CD8-positive, alpha-beta memory T cell (primary cell): Measurements from ENCODE around the gene CAPZB. TPM values are rescaled to one million over a fixed set of nuclear protein-coding genes. Genes with fewer than 3 reads are reported as not detected.
A peak's percentile ranks its signal among the peaks of the same experiment; 100 is the strongest.

ENCODE experiments used
- CTCF ChIA-PET: fragments of 350-600 bp; sonication (Branson Sonifier 250); formaldehyde crosslinking; loops from one replicate; lab custom pipeline; 2021; ENCODE audit warnings: antibody characterized with exemption; lab: Charles Lee
- POLR2A ChIA-PET: fragments of 350-600 bp; sonication (Branson Sonifier 250); formaldehyde crosslinking; loops from one replicate; lab custom pipeline; 2021; ENCODE audit warnings: antibody characterized with exemption; lab: Charles Lee
- DNase-seq, 5 donors: peaks; one replicate each; pipeline versions ENCODE4 v3.0.0 to v3.0.0-alpha.2; 2020 to 2022; ENCODE audit warnings: mixed read lengths in 1 of 5
- H3K27ac ChIP-seq: one replicate; pipeline ENCODE4 v1.7.0; 2013; ENCODE audit warnings: low read depth, mild to moderate bottlenecking, low read length, moderate library complexity
- H3K27me3 ChIP-seq: 2 replicates; pipeline ENCODE4 v1.7.0; 2013; ENCODE audit warnings: low read length, mild to moderate bottlenecking; ENCODE audit not compliant: insufficient read depth, poor library complexity, severe bottlenecking
- H3K36me3 ChIP-seq: 2 replicates; pipeline ENCODE4 v1.7.0; 2013; ENCODE audit warnings: mild to moderate bottlenecking, low read length, moderate library complexity; ENCODE audit not compliant: insufficient read depth
- H3K4me1 ChIP-seq: 2 replicates; pipeline ENCODE4 v1.7.0; 2013; ENCODE audit warnings: mild to moderate bottlenecking, low read length, moderate library complexity; ENCODE audit not compliant: insufficient read depth
- H3K4me3 ChIP-seq: 2 replicates; pipeline ENCODE4 v1.7.0; 2013; ENCODE audit warnings: mild to moderate bottlenecking, low read length
- H3K9me3 ChIP-seq: 2 replicates; pipeline ENCODE4 v1.7.0; 2013; ENCODE audit warnings: mild to moderate bottlenecking, low read length
- H3K27ac Mint-ChIP-seq, 8 donors: one replicate each; pipeline ENCODE4 v1.8.0; 2020 to 2021; ENCODE audit warnings: mixed read lengths in 8 of 8, mild to moderate bottlenecking in 6 of 8, inconsistent platforms in 3 of 8, moderate library complexity in 3 of 8
- H3K27me3 Mint-ChIP-seq, 2 donors: one replicate each; pipeline ENCODE4 v1.8.0; 2020 to 2021; ENCODE audit warnings: mixed read lengths in 2 of 2, mild to moderate bottlenecking in 1 of 2, moderate library complexity in 1 of 2
- H3K36me3 Mint-ChIP-seq, 3 donors: one replicate each; pipeline ENCODE4 v1.8.0; 2020 to 2021; ENCODE audit warnings: mixed read lengths in 3 of 3, inconsistent platforms in 1 of 3, mild to moderate bottlenecking in 1 of 3
- H3K4me1 Mint-ChIP-seq, 3 donors: one replicate each; pipeline ENCODE4 v1.8.0; 2020 to 2021; ENCODE audit warnings: mixed read lengths in 3 of 3, inconsistent platforms in 1 of 3, mild to moderate bottlenecking in 1 of 3
- H3K4me3 Mint-ChIP-seq, 7 donors: one replicate each; pipeline ENCODE4 v1.8.0; 2020 to 2021; ENCODE audit warnings: mixed read lengths in 7 of 7, mild to moderate bottlenecking in 6 of 7, moderate library complexity in 4 of 7, inconsistent platforms in 2 of 7
- H3K9me3 Mint-ChIP-seq, 5 donors: one replicate each; pipeline ENCODE4 v1.8.0; 2020 to 2022; ENCODE audit warnings: mixed read lengths in 5 of 5, mild to moderate bottlenecking in 3 of 5, moderate library complexity in 2 of 5, inconsistent platforms in 1 of 5
- polyA plus RNA-seq: library from polyadenylated mRNA; unstranded; fragments of 300-500 nt; fragmentation: Illumina TruSeq; gene quantifications from one replicate; pipeline ENCODE4 v1.2.3, GENCODE V29; 2021
- total RNA-seq, 2 experiments: library from RNA; stranded (reverse); gene quantifications; one replicate each; pipeline ENCODE4 v1.2.3, GENCODE V29; 2021

Gene CAPZB
- total and polyA plus RNA-seq, 3 experiments from 2014 or later = 284 to 540 (median 289) TPM

DNA sequence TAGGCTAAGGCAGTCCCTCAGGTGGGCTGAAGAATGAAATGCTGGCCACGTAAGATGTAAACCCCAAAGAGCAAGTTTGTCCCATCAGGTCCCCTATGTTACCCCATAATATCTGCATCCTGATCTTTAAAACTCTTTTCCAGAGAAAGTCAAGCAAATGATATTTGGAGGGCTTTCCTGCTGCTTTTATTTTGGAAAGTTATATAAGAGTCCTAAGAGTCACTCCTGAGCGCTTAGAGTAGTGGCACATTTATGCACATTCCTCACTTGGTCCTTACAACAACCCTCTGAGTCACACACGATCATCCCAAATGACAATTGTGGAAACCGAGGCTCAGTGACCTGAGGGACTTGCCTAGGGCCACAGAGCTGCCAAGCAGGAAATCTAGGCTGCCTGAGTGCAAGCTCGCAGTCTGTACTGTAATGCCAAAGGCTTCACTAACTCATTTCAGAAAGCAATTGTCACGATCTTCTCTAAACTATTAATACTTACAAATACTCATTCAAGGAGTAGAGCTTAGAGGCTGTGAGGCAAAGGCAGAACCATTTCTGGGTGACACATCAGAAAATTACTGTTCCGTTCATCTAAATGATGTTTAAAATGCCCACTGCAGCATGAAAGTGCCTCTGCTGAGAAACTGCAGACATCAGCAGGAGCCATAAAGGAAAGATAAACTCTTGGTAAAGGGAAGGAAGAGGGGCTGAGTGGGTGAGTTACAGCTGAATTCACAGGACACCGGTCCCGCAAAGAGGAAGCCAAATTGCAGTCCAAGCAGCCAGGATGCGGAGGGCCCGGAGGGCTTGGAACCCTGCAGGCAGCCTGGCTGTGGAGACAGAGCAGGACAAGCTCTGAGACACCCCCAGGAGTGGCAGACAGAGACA lies 30.8 kb downstream of the CAPZB start:
- Histone ChIP-seq H3K9me3 (no peaks in the 10 kb centered on the region), H3K27me3 (no peaks in the 10 kb centered on the region), H3K36me3 (no peaks in the 10 kb centered on the region), H3K4me1 (peaks cover 91% of the 10 kb centered on the region), H3K4me3 (no peak overlapping the region), H3K27ac (no peak overlapping the region)
- Mint-ChIP-seq H3K4me3 (peak overlapping the region in 6 of 7 donors; percentile 13 to 67 (median 38)), H3K27ac (peak overlapping the region; percentile 73 to 95 (median 88)), H3K9me3 (no peaks in the 10 kb centered on the region), H3K27me3 (no peaks in the 10 kb centered on the region), H3K4me1 (peaks cover 83 to 98% (median 94%) of the 10 kb centered on the region in 3 donors), H3K36me3 (peaks cover 0 to 17% (median 0%) of the 10 kb centered on the region in 3 donors)
- POLR2A ChIA-PET = interaction anchor here (1.1 kb wide), 1 partner anchor 24 kb away, joined by 3 read pairs; no protein-coding TSS in a partner anchor
- CTCF ChIA-PET = interaction anchor here (1.0 to 1.3 kb wide), 2 partner anchors 16 to 128 kb away, joined by 3 to 4 read pairs; no protein-coding TSS in a partner anchor
- no peak for DNase-seq

DNA sequence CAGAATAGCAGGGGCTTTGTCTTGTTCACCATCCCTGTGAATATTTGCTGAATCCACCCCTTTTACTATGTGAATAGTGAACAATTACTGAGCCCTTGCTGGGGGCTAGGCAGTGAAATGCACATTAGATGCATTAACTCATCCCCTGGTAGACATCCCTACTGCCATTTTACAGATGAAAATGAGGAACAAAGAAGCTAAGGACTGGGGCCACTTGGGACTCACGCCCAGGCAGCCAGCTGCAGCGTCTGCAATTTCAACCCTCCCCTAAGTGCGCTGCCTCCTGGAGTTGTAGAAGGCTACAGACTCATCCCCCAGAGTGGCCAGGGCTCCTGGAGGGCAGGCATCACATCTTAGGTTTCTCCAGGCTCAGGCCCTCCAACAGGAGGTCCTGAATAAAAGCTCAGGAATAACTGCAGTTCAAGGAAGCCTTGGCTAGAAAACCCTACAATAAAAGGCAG lies 31.6 kb downstream of the CAPZB start:
- H3K4me3 Mint-ChIP-seq = peak overlapping the region in 4 of 7 donors; percentile 1 to 78 (median 40)
- Histone ChIP-seq H3K4me3 (no peak overlapping the region), H3K27me3 (no peaks in the 10 kb centered on the region), H3K27ac (no peak overlapping the region), H3K36me3 (no peaks in the 10 kb centered on the region), H3K4me1 (peaks cover 91% of the 10 kb centered on the region), H3K9me3 (no peaks in the 10 kb centered on the region)
- CTCF ChIA-PET = interaction anchor here (1.0 to 1.3 kb wide), 2 partner anchors 15 to 128 kb away, joined by 3 to 4 read pairs; no protein-coding TSS in a partner anchor
- H3K4me1 Mint-ChIP-seq = peaks cover 83 to 98% (median 94%) of the 10 kb centered on the region in 3 donors
- peak overlapping the region; percentile 73 to 95 (median 88) for H3K27ac Mint-ChIP-seq
- H3K36me3 Mint-ChIP-seq = peaks cover 0 to 24% (median under 1%) of the 10 kb centered on the region in 3 donors
- no peaks in the 10 kb centered on the region for H3K27me3 Mint-ChIP-seq
- DNase-seq = no peak
- no peaks in the 10 kb centered on the region for H3K9me3 Mint-ChIP-seq
- POLR2A ChIA-PET = no interaction called here

DNA sequence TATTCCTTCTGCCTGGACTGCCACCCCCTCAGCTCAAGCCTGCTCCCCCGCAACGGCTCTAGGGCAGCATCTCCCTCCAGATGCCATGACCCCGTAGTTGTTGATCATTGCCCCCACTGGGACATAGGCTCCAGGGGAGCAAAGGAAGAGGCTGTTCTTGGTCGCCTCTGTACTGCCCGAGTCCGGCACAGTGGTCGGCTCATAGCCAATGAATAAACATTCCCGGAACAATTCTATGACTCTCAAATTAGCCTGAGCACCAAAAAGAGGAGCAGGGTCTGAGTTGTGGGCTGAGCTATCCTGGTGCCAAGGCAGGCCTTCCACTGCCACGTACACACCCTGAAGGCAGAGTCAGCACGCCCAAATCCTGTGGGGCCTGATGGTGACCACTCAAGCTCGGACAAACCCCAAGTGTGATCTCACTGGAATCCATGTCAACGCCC lies 33.1 kb downstream of the CAPZB start:
- Mint-ChIP-seq H3K27ac (peak overlapping the region in 7 of 8 donors; percentile 27 to 90 (median 50)), H3K36me3 (peaks cover 0 to 34% (median 5%) of the 10 kb centered on the region in 3 donors), H3K4me3 (peak overlapping the region in 5 of 7 donors; percentile 8 to 81 (median 53)), H3K27me3 (no peaks in the 10 kb centered on the region), H3K4me1 (peaks cover 84 to 99% (median 95%) of the 10 kb centered on the region in 3 donors), H3K9me3 (no peaks in the 10 kb centered on the region)
- ChIA-PET POLR2A (no interaction called here), CTCF (interaction anchor here (1.0 to 1.4 kb wide), 3 partner anchors 9 to 36 kb away, joined by 3 to 5 read pairs (median 3); no protein-coding TSS in a partner anchor)
- no peaks in the 10 kb centered on the region for H3K27me3 ChIP-seq
- no peaks in the 10 kb centered on the region for H3K9me3 ChIP-seq
- no peak overlapping the region for H3K4me3 ChIP-seq
- H3K36me3 ChIP-seq = no peaks in the 10 kb centered on the region
- DNase-seq = no peak
- H3K4me1 ChIP-seq = peaks cover 90% of the 10 kb centered on the region
- H3K27ac ChIP-seq = no peak overlapping the region

DNA sequence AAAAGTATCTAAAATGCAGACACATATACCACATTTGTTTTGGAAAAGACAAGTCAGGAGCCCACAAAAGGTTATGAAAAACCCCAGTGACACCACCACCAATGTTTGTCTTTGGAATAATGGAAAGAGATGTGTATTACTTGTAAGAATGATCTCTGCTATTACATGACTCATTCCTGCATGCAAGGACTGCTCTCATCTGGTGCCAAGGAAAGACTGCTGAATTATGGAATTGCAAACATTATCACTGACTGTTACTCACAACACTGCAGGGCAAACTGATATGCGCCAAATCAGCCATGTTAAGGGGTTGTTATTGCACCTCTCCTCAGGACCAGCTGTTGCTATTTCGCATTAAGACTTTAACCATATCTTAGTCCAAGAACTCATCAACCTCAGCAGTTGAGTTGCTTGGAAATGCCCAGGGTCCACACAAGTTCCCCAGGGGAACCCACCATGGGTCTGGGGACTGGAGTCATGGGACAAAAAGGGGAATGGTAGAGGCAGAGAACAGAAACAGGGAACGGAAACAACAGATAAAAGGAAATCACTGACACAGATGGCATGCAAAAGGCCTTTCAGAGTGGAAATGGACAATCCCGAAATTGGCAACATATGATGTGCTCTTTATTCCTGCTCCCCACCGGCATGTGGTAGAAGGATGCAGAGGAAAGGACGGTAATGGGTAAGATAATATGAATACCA lies 34.4 kb downstream of the CAPZB start:
- H3K27ac ChIP-seq = no peak overlapping the region
- H3K4me3 Mint-ChIP-seq = peak overlapping the region in 1 of 7 donors; percentile 51
- H3K9me3 Mint-ChIP-seq = no peaks in the 10 kb centered on the region
- H3K36me3 Mint-ChIP-seq = peaks cover 0 to 38% (median 5%) of the 10 kb centered on the region in 3 donors
- peaks cover 80 to 99% (median 95%) of the 10 kb centered on the region in 3 donors for H3K4me1 Mint-ChIP-seq
- POLR2A ChIA-PET = no interaction called here
- no peaks in the 10 kb centered on the region for H3K27me3 ChIP-seq
- H3K4me1 ChIP-seq = peaks cover 83% of the 10 kb centered on the region
- H3K27ac Mint-ChIP-seq = peak overlapping the region in 7 of 8 donors; percentile 11 to 94 (median 79)
- H3K4me3 ChIP-seq = no peak overlapping the region
- CTCF ChIA-PET = interaction anchor here (1.3 kb wide), 1 partner anchor 8 kb away, joined by 3 read pairs; no protein-coding TSS in a partner anchor
- DNase-seq = no peak
- no peaks in the 10 kb centered on the region for H3K27me3 Mint-ChIP-seq
- no peaks in the 10 kb centered on the region for H3K9me3 ChIP-seq
- no peaks in the 10 kb centered on the region for H3K36me3 ChIP-seq

DNA sequence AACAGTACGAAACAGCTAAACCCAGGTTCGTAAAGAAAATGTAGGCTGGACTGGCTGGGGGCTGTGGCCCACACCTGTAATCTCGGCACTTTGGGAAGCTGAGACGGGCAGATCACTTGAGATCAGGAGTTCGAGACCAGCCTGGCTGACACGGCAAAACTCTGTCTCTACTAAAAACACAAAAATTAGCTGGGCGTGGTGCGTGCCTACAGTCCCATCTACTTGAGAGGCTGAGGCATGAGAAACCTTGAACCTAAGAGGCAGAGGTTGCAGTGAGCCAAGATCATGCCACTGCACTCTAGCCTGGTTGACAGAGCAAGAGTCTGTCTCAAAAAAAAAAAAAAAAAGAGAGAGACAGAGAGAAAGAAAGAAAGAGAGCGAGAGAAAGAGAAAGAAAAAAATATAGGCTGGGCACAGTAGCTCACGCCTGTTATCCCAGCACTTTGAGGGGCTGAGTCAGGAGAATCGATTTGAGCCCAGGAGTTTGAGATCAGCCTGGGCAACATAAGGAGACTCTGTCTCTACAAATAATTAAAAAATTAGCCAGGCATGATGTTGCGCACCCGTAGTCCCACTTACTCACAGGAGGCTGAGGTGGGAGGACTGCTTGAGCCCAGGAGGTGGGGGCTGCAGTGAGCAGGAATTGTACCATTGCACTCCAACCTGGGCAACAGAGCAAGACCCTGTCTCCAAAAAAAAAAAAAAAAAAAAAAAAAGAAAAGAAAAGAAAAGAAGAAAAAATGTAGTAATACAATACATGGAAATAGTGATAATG lies 35.7 kb downstream of the CAPZB start:
- H3K4me1 Mint-ChIP-seq = peaks cover 78 to 99% (median 95%) of the 10 kb centered on the region in 3 donors

DNA sequence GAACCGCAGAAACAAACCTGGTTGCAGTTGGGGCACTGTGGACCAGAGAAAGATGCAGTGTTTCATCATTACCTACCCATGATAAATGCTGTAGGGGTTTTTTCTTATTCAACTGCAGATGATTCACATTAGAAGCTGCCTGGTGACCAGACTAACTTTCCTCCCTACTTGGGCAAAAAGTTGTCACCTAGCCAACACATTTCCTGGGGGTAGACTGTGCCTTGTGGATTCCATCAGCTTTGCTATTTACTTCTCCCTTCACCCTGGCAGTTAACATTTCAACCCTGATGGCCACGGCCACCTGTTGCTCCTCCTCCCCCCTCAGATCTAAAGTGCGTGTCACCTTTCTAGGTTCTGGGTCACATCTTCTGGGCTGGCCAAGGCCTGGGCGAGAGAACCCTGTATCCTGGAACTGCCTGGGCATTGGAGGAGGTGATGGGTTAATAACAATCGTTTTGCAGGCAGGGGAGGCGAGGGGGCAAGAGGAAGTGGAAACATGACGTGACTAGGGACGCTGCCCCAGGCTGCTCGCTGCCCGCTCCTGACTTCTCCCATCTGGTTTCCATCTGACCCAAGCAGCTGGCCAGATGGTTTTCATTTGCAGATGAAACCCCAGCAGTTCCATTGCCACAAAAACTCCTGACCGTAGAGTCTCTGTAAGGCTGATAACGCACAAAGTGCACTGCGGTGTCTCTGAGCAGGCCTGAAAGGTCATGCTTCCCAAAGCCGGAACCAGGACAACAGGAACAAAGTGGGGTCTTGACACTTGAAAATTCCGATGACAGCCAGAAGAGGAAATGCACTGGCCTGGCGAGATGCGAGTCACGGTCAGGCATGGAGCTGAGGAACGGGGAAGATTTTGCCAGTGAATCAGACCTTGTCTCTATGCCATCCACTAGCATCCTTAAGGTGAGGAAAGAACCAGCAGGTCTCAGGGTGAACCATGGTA lies 36.6 kb downstream of the CAPZB start:
- no peak overlapping the region for H3K27ac ChIP-seq
- Mint-ChIP-seq H3K4me1 (peaks cover 77 to 99% (median 95%) of the 10 kb centered on the region in 3 donors), H3K27me3 (no peaks in the 10 kb centered on the region), H3K4me3 (peak overlapping the region in 6 of 7 donors; percentile 2 to 46 (median 23)), H3K27ac (peak overlapping the region; percentile 46 to 96 (median 76)), H3K36me3 (peaks cover 0 to 47% (median 9%) of the 10 kb centered on the region in 3 donors), H3K9me3 (no peaks in the 10 kb centered on the region)
- H3K4me3 ChIP-seq = no peak overlapping the region
- no peak for DNase-seq
- no peaks in the 10 kb centered on the region for H3K9me3 ChIP-seq
- H3K27me3 ChIP-seq = no peaks in the 10 kb centered on the region
- CTCF ChIA-PET = interaction anchor here (1.4 to 3.0 kb wide), 3 partner anchors 11 to 17 kb away, joined by 3 to 11 read pairs (median 5); no protein-coding TSS in a partner anchor
- H3K4me1 ChIP-seq = peaks cover 78% of the 10 kb centered on the region
- no peaks in the 10 kb centered on the region for H3K36me3 ChIP-seq
- POLR2A ChIA-PET = interaction anchor here (0.6 to 1.3 kb wide), 2 partner anchors 13 to 211 kb away, joined by 3 to 4 read pairs; no protein-coding TSS in a partner anchor

More for the DNA sequence above, 35.7 kb downstream of the CAPZB start:
- Histone ChIP-seq H3K36me3 (no peaks in the 10 kb centered on the region), H3K9me3 (no peaks in the 10 kb centered on the region), H3K27me3 (no peaks in the 10 kb centered on the region), H3K4me1 (peaks cover 81% of the 10 kb centered on the region), H3K4me3 (no peak overlapping the region), H3K27ac (no peak overlapping the region)
- ChIA-PET CTCF (interaction anchor here (1.4 to 3.0 kb wide), 3 partner anchors 11 to 16 kb away, joined by 3 to 11 read pairs (median 5); no protein-coding TSS in a partner anchor), POLR2A (no interaction called here)
- no peak for DNase-seq
- Mint-ChIP-seq H3K4me3 (peak overlapping the region in 2 of 7 donors; percentile 36 to 45), H3K9me3 (no peaks in the 10 kb centered on the region), H3K36me3 (peaks cover 0 to 43% (median 9%) of the 10 kb centered on the region in 3 donors), H3K27me3 (no peaks in the 10 kb centered on the region), H3K27ac (peak overlapping the region; percentile 52 to 96 (median 72))
